GM21619 (cell line): ENCODE data around the gene COQ6.
A peak's percentile ranks its signal among the peaks of the same experiment; 100 is the strongest.
"Not testable (repeated sequence)": the region's sequence is repeated elsewhere in the genome, so short reads cannot be mapped to it uniquely, and the experiment has no call there.

Experiments used
- ATAC-seq: cut with Tn5 transposase; IDR thresholded peaks from one replicate; pipeline ENCODE4 v1.9.1; 2021; ENCODE audit not compliant: unreplicated experiment

COQ6 gene

DNA sequence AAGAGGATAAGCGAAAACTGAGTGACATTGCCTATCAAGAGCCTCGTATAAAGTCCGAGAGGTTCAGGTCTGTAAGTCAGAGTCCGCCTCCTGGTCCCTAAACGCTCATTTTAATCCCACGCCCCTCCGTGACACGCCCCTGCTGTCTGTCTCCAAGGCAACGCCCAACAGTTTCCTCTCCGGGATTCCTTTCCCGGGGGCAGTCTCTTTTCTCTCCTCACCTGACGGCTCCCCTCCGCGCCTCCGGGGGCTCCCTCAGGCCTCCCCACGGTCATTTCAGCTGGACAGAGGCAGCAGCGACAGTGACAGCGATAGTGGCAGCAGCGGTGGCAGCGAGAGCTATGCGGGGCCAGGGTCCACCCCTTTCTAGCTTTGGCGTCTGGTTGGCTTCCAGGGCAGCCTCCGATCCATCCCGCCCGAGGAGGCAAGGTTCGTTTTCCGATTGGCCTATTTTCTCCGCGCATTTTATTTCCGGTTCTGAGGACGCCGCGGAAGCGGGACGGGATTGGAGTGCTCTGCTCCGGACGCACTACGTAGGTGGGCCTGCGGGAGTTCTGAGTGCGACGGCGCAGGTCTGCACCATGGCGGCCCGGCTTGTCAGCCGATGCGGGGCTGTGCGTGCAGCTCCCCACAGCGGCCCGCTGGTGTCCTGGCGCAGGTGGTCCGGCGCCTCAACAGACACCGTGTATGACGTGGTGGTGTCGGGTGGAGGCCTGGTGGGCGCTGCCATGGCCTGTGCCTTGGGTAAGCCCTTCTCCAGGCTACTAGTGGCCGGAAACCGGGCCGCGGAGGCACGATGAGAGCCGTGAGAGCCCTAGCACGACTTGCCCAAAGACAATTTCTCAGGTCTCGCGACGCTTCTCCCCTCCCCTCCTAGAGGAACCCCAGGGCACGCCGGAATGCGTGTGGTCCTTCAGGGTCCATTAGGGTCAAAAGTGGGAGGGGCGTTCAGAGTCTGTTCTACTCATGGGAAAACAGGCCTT lies at the start of gene COQ6, which contains the start of gene FAM161B:
TSS of gene COQ6 (plus strand) at position 551 of the 983 bp plus-strand sequence. CDS start at position 582, 31 bp downstream.
TSS of gene FAM161B (minus strand) at position 343 of the 983 bp plus-strand sequence. CDS start at position 275, 68 bp downstream.
- peak; percentile 87 for ATAC-seq

DNA sequence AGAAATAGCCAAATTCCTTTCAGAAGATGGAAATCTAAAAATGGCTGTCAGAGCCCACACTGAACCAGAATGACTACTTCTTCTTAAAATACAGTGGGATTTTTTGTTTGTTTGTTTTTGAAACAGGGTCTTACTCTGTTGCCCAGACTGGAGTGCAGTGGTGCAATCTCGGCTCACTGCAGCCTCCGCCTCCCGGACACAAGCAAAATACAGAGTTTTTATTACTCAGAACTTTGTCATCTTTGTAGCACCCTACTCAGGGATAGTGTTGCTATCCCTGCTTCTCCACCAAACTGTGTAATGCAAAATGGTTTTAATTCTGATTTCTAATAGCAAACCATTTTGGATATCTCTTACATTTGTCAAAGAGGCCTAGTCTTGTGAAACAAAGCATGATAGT lies 47.1 kb upstream of the COQ6 start:
- no peak for ATAC-seq

DNA sequence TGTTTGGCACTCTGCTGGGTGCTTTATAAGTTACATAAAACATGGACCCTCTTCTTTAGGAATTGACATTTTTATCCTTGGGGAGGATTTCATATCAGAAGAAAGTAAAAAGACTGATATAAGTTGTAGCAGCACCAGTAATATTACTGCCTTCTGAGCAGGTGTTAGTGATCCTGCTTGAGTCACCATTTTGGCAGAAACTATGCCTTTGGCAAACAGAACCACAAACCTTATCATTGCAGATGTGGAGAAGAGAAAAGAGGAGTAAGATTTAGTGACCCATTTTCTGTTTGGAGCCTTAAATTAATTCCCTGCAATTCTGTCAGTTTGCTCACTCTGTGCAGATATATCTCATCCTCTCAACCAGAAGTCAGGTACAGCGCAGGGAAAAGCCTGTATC lies 40.4 kb upstream of the COQ6 start:
- no peak for ATAC-seq

DNA sequence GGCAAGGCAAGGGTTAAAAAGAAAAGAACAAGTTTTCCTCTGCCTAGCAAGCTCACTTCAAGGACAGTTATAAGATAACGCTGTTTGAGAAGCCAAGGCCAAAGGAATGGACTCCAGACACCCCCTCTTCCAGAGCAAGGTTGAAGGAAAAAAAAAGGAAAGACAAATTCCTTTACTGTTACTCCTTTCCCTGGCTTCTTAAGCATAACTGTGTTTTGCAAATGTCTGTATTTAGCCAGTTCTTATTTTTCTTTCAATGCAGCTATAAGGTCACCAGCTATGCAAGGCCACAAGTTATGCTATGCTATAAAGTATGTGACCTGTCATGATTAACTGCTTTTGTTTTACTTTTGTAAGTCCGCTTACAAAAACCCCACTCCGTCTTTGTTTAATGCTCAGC lies 36.8 kb upstream of the COQ6 start:
- no peak for ATAC-seq

DNA sequence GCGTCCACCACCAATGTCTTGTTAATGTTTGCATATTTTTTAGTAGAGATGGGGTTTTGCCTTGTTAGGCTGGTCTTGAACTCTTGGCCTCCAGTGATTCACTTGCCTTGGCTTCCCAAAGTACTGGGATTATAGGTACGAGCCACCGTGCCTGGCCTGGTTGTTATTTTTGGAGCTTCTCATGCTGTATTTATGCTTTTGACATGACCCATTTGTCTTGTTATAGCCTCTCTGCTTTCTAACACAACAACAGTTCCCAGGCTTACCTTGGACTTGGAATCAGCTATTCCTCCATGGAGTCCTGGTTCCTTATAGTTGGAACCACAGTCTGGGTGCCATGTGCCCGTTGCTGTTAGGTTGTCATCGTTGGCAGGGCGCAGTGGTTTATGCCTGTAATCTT lies 33.8 kb upstream of the COQ6 start:
- no peak for ATAC-seq

DNA sequence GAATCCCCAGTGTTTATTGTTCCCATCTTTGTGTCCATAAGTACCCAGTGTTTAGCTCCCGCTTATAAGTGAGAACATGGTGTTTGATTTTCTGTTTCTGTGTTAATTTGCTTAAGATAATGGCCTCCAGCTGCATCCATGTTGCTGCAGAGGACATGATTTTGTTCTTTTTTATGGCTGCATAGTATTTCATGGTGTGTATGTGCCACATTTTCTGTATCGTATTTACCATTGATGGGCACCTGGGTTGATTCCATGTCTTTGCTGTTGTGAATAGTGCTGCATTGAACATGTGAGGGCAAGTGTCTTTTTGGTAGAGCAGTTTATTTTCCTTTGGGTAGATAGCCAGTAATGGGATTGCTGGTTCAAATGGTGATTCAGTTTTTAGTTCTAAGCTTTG lies 30.6 kb upstream of the COQ6 start:
- not testable (repeated sequence) for ATAC-seq

DNA sequence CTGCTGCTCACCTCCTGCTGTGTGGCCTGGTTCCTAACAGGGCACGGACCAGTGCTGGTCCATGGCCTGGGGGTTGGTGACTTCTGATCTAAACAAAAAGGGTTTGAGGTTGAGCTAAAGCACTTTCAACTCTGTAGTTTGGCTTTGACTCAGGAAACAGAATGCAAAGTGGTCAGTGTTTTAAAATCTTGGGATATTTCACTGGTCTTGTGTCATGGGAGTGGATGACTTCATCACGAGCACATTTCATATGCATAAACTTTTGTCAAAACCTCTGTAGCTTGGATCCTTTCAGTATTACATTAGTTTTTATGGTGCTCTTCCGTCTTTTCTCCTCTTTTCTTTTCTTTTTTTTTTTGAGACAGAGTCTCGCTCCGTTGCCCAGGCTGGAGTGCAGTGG lies 25.8 kb upstream of the COQ6 start:
- ATAC-seq: no peak

DNA sequence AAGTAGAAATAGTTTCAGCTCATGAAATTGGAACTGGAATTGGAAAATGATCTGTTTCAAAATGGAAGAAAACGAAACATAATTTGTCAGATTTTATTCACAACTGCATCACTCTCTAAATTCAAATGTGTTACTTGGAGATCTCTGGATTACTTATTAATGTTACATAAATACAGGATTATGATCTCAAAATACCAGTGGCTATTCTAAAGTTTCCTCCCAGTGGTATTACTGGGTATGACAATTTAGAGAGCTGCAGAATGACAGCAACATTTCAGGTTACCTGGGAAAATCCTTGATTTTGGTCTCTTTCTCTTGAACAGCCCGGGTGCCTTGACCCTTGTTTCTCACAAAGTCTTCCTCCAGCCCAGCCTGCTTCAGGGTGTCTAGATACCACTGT lies 14.4 kb upstream of the COQ6 start:
- no peak for ATAC-seq

DNA sequence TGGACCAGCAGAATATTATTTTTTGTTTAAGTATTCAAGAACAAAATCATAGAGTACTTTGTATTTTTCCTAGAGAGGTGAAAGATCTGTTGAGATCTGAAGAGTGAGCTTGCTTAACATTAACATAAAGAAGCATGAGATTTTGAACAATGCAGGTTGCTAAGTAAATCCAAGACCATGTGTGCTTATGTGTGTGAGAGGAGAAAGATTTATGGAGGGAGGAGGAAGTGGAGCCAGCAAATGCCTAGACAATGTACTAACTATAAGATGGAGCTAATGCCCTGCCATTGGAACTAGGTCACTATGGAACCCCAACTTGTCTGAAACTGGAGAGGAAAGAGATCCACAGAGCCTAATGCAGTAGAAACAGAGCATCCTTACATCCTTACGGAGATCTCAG lies 13.6 kb upstream of the COQ6 start:
- no peak for ATAC-seq

DNA sequence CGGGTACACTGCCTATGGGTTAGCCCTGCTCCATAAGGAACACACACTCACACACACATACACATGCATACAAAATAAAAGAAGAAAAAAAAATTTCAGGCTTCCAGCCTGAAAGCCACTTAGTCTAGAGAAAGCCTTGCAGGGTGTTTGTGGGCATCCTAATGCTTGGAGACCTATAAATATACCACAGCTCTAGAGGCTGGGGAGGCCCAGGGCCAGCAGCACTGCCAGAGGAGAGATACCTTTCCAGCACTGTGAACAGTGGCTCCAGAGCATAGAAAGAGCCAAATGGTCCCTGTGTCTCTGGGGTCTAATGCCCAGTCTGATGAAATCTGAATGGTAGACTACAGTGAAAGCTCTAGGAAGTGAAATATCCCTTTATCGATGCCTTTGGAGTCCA lies 13.1 kb upstream of the COQ6 start:
- no peak for ATAC-seq

DNA sequence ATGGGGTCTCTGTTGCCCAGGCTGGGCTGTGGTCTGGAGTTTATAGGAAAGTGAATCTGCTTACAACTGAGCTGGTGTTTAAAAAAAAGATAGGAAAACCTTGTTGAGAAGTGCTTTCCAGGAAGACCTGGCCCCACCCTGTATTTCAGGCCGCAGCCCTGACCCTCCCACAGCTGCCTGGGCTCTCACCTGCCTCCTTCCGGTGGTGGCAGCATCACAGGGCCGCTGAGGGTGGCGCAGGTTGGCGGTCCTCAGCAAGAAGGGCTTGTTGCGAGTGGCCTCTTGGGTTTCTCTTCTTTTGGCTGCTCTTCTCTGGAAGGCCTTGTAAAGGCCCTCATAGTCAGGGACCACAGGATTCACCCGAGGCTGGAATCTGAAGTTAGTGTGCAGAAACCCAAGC lies 7.9 kb upstream of the COQ6 start:
- no peak for ATAC-seq

DNA sequence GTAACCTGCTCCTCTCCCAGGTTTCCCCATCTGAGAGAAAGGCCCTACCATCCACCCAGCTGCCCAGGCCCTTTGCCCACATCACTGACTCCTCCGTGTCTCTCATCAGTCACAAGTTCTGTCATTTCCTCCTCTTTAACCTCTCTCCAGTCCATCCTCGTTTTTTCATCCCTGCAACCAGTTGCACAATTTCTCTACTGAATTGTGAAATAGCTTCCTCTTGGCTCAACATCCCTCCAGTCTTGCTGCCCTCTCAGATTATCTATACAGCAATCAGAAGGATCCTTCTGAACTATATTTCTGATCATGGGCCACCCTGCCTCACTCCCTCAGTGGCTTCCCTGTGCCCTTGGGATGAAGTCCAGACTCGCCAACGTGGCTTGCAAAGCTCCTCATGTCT lies 7.0 kb upstream of the COQ6 start:
- ATAC-seq: no peak

DNA sequence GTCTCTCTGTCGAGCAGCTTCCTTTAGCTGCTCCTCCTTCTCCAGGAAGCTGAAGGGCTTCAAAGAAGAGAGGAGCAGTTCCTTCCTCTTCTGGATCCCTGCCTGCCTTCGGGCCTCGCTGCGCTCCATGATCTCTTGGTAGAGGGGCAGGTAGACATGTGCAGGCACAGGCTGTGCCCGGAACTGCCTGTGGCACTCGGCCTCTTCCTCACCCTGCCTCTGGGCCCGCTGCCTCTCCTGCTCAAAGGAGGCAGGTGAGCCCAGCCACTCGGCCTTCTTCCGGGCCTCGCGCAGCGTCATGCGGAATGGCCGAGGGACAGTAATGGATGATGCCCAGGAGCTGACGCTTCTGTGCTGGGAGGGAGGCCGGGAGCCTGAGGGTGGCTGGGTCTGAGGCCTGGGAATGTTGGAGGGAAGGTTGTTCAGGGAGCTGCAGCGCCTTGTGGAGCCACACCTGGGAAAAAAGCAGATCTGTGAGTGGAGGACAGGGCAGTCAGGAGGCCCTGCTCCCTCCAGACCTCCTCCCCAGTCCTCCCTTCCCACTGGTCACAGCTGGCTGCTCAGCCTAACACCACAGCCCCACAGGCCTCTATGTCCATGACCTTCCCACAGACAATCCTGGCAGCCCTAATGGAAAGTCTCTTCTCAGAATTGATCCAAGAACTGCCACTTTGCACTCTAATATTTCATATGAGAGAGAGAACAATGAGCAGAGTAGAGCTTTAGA lies 5.5 kb upstream of the COQ6 start:
- no peak for ATAC-seq

DNA sequence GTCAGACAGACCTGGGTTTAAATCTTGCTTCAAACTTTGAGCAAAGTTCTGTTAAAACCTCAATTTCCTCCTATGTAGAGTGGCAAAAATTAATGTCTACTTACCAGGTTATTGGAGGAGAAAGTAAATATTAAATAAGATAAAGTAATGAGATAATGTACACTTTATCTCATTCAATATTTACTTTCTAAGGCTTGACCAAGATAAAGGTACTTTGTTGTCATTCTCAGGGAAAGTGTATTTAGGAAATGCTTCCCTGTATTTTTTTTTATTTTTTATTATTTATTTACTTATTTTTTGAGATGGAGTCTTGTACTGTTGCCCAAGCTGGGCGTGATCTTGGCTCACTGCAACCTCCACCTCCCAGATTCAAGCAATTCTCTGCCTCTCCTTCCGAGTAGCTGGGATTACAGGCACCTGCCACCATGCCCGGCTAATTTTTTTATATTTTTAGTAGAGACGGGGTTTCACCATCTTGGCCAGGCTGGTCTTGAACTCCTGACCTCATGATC lies 4.9 kb upstream of the COQ6 start:
- ATAC-seq: no peak

DNA sequence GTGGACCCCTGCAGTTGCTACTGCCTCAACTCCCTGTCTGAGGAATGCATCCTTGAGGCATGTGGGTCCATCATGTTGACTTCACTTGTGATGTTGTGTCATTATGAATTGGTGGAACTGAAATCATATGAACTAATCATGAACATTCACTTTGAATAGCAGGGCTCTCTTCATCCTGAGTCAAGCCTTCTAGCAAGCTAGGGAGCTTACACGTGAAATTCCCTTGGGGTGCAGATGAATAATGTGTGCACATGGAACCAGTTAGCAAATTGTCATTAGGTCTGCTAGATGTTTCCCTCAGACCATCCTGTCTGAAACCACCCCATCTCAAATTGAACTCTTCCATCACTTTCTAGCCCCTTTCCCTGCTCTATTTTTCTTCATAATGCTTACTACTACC lies 3.6 kb downstream of the COQ6 start:
- no peak for ATAC-seq

DNA sequence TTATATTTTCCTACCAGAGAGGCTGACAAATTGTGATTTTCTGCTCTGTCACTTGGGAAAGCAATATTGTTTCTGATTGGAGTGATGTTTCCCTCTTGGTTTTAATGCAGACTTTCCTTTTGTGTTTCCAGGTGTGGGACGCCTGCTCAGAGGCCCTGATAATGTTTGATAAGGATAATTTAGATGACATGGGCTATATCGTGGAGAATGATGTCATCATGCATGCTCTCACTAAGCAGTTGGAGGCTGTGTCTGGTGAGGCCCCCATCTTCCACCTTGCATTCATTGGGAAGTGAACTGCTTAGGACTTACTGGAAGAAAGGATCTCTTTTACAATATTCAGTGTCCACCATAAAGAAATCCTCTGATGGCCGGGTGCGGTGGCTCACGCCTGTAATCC lies 5.6 kb downstream of the COQ6 start:
- no peak for ATAC-seq

DNA sequence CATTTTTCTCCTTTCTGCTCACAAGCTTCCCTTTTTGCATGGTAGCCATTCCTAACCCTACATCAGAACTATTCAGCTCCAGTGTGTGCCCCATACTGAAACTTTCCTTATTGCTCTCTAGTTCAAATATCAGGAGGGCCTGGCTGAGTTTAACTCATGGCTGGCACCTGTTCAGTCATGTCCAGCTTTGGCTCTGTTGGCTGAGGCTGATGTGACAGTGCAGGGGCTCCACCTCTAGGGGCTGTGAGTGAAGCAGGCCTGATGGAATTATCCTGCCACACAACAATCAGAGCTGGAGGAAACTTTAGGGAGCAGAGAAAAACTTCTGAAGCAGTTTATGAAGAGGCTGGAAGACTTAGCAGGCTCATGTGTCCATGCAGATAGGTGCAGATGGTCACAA lies 8.5 kb downstream of the COQ6 start:
- no peak for ATAC-seq

DNA sequence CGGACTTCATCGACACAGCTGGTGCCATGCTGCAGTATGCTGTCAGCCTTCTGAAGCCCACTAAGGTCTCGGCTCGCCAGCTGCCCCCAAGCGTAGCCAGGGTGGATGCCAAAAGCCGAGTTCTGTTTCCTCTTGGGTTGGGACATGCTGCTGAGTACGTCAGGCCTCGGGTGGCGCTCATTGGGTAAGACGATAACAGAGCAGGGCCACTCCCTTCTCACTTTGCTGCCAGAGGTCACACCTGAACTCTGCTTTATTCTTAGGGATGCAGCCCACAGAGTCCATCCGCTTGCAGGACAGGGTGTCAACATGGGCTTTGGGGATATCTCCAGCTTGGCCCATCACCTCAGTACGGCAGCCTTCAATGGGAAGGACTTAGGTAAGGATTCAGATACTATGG lies 11.1 kb downstream of the COQ6 start:
- no peak for ATAC-seq

DNA sequence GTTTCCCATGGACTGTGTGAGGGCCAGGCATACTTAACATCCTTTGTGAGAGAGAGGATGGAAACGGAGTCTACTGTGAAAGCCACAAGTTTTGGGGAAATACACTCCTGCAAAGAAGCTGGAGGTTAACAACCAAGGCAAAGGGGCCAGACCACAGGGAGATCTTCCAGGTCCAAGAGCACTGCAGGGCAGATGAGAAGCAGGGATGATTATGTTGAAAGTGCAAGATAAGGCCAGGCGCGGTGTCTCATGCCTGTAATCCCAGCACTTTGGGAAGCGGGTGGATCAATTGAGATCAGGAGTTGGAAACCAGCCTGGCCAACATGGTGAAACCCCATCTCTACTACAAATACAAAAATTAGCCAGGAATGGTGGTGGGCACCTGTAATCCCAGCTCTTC lies 15.1 kb downstream of the COQ6 start:
- no peak for ATAC-seq

DNA sequence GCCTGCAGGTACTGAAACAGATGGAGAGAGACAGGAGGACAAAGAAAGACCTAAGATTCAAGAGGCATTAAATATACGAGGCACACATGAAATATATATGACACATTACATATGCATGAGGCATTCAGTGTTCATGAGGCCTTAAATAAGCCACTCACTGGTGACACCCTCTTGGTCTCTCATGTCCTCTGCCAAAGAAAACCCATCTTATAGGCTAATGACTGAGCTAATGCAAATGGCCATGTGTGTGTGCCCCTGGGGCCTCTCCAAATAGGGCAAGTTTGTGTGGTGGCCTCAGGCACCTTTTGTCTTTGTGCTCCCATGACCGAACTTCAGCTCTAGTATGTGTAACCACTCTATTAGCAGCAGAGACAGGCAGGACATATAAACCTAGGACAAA lies 18.8 kb downstream of the COQ6 start:
- no peak for ATAC-seq

DNA sequence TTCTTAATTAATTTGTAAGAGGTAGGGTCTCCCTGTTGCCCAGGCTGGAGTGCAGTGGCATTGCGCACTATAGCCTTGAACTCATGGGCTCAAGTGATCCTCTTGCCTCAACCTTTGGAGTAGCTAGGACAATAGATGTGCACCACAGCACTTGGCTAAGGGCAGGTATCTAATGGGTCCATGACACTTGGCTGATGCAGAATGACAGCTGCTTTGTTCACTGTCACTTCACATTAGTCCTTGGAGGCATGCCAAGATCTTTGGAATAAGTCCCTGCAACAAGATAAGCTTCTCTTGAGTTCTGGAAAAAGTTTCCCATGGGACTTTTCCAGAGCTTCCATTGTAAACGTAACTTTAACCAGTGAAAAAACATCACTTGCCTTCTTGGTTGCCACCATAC lies 23.4 kb downstream of the COQ6 start:
- ATAC-seq: no peak

DNA sequence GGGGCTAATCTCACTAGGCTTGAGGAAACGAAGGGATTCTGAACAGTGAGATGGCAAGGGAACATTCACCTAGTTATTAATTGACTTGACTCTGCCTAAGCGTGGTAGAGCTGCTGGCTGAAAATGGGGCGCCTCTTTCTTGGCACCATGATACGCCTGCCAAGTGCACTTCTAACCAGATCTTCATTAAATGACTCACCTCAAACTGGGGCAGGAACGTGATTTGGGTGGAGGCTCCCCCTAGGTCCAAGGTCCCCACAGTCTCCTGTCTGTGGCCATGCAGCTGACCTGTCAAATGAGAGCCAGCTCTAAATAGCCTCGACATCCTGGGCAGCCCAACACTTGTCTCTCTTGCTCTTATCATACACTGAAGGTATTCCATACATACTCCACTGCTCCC lies 26.0 kb downstream of the COQ6 start:
- ATAC-seq: no peak
